GM21576 (cell line): ENCODE data around the gene TTC1.
"Not testable (repeated sequence)": the region's sequence is repeated elsewhere in the genome, so short reads cannot be mapped to it uniquely, and the experiment has no call there.

Experiments
- ATAC-seq: cut with Tn5 transposase; IDR thresholded peaks from one replicate; pipeline ENCODE4 v1.9.1; 2021; ENCODE audit warnings: mild to moderate bottlenecking, moderate library complexity; ENCODE audit not compliant: unreplicated experiment

The TTC1 gene

DNA sequence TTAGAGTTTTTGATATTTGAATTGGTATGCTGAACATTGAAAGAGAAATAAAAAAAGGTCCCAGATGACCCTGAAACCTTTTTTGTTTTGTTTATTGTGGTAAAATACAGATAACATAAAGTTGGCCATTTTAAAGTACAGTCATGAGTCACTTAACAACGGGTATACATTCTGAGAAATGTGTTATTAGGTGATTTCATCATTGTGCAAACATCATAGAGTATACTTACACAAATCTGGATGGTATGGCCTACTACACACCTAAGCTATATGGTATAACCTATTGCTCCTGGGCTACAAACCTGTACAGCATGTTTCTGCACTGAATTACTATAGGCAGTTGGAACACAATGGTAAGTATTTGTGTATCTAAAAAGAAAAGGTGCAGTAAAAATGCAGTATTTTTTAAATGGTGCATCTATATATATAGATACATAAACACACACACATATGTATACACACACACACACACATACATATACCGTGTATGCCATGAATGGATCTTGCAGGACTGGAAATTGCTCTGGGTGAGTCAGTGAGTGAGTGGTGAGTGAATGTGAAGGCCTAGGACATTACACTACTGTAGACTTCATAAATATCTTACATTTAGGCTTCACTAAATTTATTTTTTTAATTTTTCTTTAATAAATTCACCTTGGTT is 31.0 kb downstream of the TTC1 start:
- ATAC-seq = no peak

GRCh38 chr5:160040471-160040835 is 31.5 kb downstream of the TTC1 start:
- ATAC-seq = no peak

GRCh38 chr5:160042671-160043070 is 33.7 kb downstream of the TTC1 start:
- ATAC-seq = no peak

GRCh38 chr5:160044391-160044804 is 35.5 kb downstream of the TTC1 start:
- ATAC-seq = no peak

DNA sequence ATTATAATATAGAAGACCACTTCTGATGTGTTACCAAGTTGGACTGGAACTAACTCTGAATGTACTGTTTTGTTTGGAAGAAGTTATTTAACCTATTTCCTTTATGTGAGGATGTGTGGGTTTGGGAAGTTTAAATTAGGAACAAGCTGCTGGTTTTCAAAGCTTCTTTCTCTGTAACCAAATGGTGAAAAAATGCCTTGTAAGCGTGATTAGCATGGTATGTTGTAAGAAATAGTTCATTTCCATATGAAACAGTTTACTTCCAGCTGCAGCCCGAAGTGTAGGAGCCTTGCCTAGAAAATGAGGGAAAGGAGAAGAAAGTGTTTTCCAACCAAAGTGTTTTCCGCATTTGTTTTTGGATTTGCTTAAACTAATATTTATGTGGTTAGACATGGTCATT is 36.0 kb downstream of the TTC1 start:
- no peak for ATAC-seq

- ATAC-seq = no peak
Observed at GRCh38 chr5:160047423-160047822, 38.5 kb downstream of the TTC1 start.

DNA sequence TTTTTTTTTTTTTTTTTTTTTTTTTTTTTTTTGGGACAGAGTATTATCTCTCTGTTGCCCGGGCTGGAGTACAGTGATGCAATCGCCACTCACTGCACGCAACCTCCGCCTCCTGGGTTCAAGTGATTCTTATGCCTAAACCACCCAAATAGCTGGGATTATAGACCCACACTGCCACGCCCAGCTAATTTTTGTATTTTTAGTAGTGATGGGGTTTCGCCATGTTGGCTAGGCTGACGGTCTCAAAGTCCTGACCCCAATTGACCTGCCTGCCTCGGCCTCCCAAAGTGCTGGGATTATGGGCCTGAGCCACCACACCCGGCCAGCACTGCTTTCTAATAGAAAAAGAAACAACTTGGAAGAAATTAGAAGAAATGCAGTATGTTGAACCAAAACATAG is 39.2 kb downstream of the TTC1 start:
- ATAC-seq = no peak

- ATAC-seq = no peak
Observed at GRCh38 chr5:160049099-160049498, 40.2 kb downstream of the TTC1 start.

DNA sequence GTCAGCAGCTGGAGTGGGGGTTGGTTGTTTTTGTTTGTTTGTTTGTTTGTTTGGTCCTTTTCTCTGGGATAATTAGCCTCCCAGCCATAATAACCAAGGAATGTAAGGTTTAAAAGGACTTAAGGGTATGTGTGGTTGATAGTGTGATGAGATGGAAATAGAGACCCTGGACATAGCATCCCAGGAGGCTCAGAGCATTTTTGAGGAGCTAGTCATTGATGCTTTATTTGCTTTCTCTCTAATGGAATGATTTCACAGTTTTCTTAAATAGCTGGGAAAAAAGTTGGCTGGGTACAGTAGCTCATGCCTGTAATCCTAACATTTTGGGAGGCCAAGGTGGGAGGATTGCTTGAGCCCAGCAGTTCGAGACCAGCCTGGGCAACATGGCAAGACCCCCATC is 45.1 kb downstream of the TTC1 start:
- no peak for ATAC-seq

- no peak for ATAC-seq
Observed at GRCh38 chr5:160054831-160055230, 45.9 kb downstream of the TTC1 start.

DNA sequence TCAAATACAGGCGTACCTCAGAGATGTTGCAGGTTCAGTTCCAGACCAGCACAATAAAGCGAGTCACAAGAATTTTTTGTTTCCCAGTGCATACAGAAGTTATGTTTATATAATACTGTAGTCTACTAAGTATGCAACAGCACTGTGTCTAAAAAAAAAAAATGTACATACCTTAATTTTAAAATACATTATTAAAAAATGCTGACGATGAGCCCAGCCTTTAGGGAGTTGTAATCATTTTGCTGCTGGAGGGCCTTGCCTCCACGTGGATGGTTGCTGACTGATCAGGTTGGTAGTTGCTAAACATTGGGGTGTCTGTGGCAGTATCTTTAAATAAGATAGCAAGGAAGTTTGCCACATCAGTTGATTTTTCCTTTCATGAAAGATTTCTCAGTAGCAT is 48.3 kb downstream of the TTC1 start:
- ATAC-seq = no peak

GRCh38 chr5:160060001-160060400 is 51.1 kb downstream of the TTC1 start:
- no peak for ATAC-seq

GRCh38 chr5:160061770-160062169 is 52.8 kb downstream of the TTC1 start:
- ATAC-seq = no peak

DNA sequence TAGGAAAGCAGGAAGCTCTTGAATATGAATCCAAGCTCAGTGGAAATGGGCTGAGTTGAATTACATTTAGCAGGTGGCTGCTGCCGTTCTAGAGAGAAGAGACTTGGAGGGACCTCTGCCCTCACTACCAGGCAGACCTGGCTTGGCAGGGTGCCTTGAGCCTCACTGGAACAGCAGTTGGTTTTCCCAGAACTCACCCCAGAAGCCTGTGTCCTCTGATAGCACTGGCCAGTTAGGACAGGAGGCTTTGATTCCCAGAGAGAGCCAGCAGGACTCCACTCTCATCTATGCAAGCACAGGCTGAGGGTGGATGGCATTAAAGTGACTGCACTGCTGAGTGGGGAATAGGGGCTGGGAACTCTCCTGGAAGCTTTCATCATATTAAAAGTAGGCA is 55.5 kb downstream of the TTC1 start:
- no peak for ATAC-seq

GRCh38 chr5:160064995-160065614 is 56.2 kb downstream of the TTC1 start:
- ATAC-seq = no peak

- ATAC-seq = not testable (repeated sequence)
Observed at GRCh38 chr5:160069120-160069519, 60.2 kb downstream of the TTC1 start.

DNA sequence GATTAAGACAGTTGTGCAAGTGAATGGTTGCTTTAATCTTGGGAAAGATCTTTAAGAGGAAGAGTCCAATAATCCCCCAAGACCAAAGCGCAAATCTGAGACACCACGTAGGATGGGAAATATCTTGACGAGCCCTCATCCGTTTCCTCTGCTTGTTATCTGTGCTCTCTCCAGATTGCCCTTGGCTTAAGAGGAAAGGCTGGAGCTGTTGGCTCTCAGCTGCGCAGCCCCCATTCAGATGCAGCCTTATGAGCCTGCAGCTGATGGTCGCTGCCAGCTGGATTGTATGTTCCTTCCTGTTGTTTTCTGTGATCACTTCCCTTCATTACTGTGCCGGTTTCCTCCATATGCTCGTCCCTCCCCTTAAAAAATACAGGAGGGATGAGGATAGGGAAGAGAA is 62.6 kb downstream of the TTC1 start:
- no peak for ATAC-seq

DNA sequence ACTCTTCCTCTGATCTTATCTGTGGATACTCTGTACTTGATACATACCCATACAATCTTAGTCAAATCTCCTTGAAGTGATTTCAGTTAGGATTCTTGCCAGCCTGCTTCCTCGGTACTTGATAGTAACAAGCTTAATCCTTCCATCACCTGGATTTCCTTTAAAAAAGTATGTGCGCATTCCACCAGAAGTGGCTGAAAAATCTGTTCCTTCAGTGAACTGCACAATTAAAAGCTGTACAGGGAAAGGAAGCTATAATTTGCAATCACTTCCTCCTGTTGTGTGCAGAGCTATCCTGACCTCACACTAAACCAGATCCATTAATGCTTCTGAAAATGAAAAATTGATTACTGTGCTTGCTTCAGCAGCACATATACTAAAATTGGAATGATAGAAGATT is 63.0 kb downstream of the TTC1 start:
- ATAC-seq = no peak

DNA sequence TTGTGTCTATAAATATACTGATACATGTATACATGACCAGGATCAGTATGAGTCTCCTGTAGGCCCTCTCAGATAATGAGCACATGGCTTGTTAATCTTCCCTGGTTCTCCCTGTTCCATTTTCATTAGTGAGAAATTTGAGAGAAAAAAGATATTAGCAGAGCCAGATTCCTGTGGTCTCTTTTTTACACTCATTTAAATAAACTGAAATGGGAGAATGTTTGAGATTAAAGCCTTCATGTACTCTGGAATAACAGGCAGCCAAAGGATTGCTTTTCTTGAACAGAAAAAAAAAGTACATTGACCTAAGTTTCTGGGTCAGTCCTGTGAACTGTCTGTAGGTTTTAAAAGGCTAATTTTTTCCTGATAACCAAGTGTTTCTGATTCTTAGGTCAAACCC is 66.1 kb downstream of the TTC1 start:
- ATAC-seq = no peak

DNA sequence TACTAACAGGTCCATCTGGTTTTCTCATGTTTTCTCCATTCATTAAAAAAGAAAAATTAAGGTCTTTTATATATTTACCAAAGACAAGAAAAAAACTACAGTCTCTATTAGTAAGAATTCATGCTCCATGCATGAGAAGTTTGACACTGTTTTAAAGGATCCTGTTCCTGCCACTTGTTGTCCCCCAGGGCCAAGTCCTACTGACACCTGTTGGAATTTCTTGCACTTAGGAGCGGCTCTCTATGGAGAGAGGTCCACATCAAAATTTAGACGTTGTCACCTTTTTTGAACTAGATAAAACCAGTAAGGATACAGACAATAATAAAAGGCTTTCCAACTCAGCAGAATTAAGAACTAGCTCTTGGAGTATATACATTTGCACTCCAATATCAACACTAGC is 68.1 kb downstream of the TTC1 start:
- ATAC-seq = no peak

GRCh38 chr5:160079753-160080152 is 70.8 kb downstream of the TTC1 start:
- ATAC-seq = no peak

GRCh38 chr5:160081495-160081894 is 72.6 kb downstream of the TTC1 start:
- no peak for ATAC-seq
